GM12874 (cell line): ENCODE data around the gene AGTPBP1.

Experiments used
- CTCF ChIP-seq: IDR thresholded peaks from 2 replicates; pipeline ENCODE4 v1.5.1; 2011; ENCODE audit warnings: low read depth, mild to moderate bottlenecking, control low read depth, low read length, moderate library complexity; ENCODE audit not compliant: insufficient read depth

AGTPBP1 gene

GRCh38 chr9:85501456-85501855 is 240.3 kb downstream of the AGTPBP1 start:
- no peak for TF ChIP-seq CTCF
